Body of pancreas (tissue), 4 donors: ENCODE results near the gene MAX. TPM values are rescaled to one million over a fixed set of nuclear protein-coding genes. Genes with fewer than 3 reads are reported as not detected.

Experiments used
- ATAC-seq: fragments of 150-250 bp; one replicate; pipeline ENCODE4 v1.9.1; 2016
- DNase-seq, 4 donors: peaks; one replicate each; pipeline ENCODE4 v3.0.0-alpha.2; 2019
- H3K27ac ChIP-seq, 4 donors: fragments of 200-600 bp; sonication (generic); 1 replicate in 3 of 4; 2 replicates in 1 of 4; pipeline versions ENCODE4 v1.5.1 to v1.6.1; 2016 to 2019; ENCODE audit warnings: mild to moderate bottlenecking in 1 of 4, mixed read lengths in 1 of 4, moderate library complexity in 1 of 4
- H3K27me3 ChIP-seq, 2 donors: fragments of 200-600 bp; sonication (generic); one replicate each; pipeline ENCODE4 v1.6.0; 2016; ENCODE audit warnings: mild to moderate bottlenecking in 1 of 2
- H3K36me3 ChIP-seq, 2 donors: fragments of 200-600 bp; sonication (generic); replicated peaks in 1 of 2; 2 replicates each; pipeline ENCODE4 v1.5.1; 2016; ENCODE audit warnings: low read depth in 2 of 2; ENCODE audit not compliant: insufficient read depth in 1 of 2
- H3K4me1 ChIP-seq: fragments of 200-600 bp; sonication (generic); one replicate; pipeline ENCODE4 v1.6.0; 2016
- H3K4me3 ChIP-seq, 2 donors: fragments of 200-600 bp; sonication (generic); 1 replicate in 1 of 2; 2 replicates in 1 of 2; pipeline ENCODE4 v1.5.1; 2016 to 2019
- H3K9me3 ChIP-seq, 3 donors: fragments of 200-600 bp; sonication (generic); 1 replicate in 2 of 3; 2 replicates in 1 of 3; pipeline ENCODE4 v1.5.1; 2016
- POLR2A ChIP-seq, 3 donors: fragments of 450-650 bp; IDR thresholded peaks; one replicate each; pipeline ENCODE4 v1.6.1; 2016; ENCODE audit warnings: antibody characterized with exemption in 3 of 3, mild to moderate bottlenecking in 2 of 3
- WGBS, 2 donors: methylation state at CpG; one replicate each; pipeline ENCODE4 v1.1.5; 2017; 5-methylcytosine and 5-hydroxymethylcytosine counted together
- intact Hi-C: fragments of 100-400 bp; cut with DNase I; formaldehyde crosslinking; loops from one replicate; pipeline ENCODE4 v1.15.1; 2023
- total RNA-seq, 2 donors: library from RNA; depleted of rRNA; stranded (reverse); fragments of >200 nt; gene quantifications; one replicate each; pipeline ENCODE4 v1.1.0, GENCODE V29; 2016
- TF ChIP-seq, protein P1 (sequence below), 7 experiments: fragments of 450-650 bp in 4 of 7; fragments of 200-600 bp in 3 of 7; sonication (generic) in 3 of 7; IDR thresholded peaks; one replicate each; pipeline ENCODE4 v1.5.1; 2016 to 2019; ENCODE audit warnings: antibody characterized with exemption in 7 of 7

MAX gene
- total RNA-seq, 2 donors from 2014 or later = 28.8 to 30.0 TPM

DNA sequence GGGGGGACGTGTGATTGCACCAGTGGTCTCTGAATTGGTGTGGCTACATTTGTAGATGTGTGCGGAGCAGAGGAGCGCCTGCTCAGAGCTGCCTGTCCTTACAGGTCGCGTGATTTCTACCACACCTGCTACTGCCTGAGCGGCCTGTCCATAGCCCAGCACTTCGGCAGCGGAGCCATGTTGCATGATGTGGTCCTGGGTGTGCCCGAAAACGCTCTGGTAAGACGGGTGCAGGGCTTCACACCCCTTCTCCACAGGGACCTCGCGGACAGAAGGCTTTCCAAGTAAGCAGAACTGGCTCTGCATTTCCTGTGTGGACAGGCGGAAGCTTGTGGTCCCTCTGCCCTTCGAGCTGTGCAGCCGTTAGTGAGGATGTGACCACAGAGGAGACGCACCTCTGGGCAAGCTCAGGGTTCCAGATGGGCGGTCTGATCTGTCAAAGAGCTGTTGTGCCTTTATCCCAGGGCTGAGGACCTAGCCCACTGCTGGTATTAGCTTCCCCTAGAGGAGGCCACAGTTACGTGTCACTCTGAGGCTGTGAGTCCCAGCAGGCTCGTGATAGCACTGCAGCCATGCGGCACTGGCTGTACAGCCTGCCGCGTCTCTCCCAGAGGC is 47.7 kb downstream of the MAX start:
- intact Hi-C loops = no loop called here
- H3K9me3 ChIP-seq = no peaks in the 10 kb centered on the region
- TF ChIP-seq, protein P1, sequence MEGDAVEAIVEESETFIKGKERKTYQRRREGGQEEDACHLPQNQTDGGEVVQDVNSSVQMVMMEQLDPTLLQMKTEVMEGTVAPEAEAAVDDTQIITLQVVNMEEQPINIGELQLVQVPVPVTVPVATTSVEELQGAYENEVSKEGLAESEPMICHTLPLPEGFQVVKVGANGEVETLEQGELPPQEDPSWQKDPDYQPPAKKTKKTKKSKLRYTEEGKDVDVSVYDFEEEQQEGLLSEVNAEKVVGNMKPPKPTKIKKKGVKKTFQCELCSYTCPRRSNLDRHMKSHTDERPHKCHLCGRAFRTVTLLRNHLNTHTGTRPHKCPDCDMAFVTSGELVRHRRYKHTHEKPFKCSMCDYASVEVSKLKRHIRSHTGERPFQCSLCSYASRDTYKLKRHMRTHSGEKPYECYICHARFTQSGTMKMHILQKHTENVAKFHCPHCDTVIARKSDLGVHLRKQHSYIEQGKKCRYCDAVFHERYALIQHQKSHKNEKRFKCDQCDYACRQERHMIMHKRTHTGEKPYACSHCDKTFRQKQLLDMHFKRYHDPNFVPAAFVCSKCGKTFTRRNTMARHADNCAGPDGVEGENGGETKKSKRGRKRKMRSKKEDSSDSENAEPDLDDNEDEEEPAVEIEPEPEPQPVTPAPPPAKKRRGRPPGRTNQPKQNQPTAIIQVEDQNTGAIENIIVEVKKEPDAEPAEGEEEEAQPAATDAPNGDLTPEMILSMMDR (IDR thresholded peaks at IDR 0.05) = no peak
- TF ChIP-seq POLR2A (IDR thresholded peaks at IDR 0.05) = no peak
- DNase-seq (peak in 1 of 4 donors; percentile 32), ATAC-seq (no peak)
- no peaks in the 10 kb centered on the region for H3K4me1 ChIP-seq
- no peak overlapping the region for H3K4me3 ChIP-seq
- H3K27ac ChIP-seq = no peak overlapping the region
- H3K36me3 ChIP-seq = no peaks in the 10 kb centered on the region
- H3K27me3 ChIP-seq = no peaks in the 10 kb centered on the region
- WGBS, 2 donors = 83 to 92% methylated on average over 15 to 22 of the region's 23 CpGs

DNA sequence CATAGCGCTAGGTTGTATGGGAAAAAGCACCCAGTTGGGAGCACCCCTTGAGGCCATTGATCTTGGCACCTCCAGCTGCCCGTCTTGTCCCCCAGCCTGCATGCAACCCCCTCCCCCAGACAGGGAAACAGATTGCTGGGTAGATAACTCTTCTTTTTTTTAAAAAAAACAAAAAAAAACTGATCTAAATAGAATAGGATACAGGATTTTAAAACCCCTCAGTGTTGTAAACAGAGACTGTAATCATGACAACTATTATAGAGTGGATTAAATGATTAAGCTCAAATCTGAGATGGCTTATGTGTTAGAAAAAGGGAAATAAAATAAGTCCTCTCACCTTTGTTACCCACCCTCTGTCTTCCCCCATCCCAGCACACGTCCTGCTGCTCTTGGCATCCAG is 48.9 kb downstream of the MAX start:
- H3K27me3 ChIP-seq = no peaks in the 10 kb centered on the region
- 91 to 92% methylated on average over 2 to 3 of the region's 3 CpGs for WGBS, 2 donors
- H3K4me3 ChIP-seq = no peak overlapping the region
- ATAC-seq (no peak), DNase-seq (no peak)
- H3K9me3 ChIP-seq = no peaks in the 10 kb centered on the region
- H3K36me3 ChIP-seq = no peaks in the 10 kb centered on the region
- no peak overlapping the region for H3K27ac ChIP-seq
- no peak for TF ChIP-seq POLR2A (IDR thresholded peaks at IDR 0.05)
- TF ChIP-seq, protein P1 (IDR thresholded peaks at IDR 0.05) = no peak
- no peaks in the 10 kb centered on the region for H3K4me1 ChIP-seq
- intact Hi-C loops = no loop called here

DNA sequence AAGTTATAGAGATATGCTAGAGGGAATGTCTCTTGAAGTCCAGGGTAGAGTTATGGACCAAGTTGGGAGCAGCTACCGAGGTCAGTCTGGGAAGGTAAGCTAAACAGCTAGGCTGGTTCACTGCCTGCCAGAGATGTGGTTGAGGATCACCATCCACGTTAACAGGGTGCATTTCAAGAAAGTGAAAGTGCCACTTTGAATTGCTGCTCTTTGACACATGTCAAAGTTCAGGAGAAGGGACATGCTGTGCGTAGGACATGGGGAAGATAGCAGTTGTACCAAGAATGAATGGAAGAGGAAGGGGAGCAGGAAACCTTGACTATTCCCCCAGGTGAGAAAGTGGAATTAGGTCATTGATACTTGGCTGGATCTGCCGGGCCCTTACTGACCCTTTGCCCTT is 49.5 kb downstream of the MAX start:
- intact Hi-C loops = no loop called here
- DNase-seq (no peak), ATAC-seq (no peak)
- H3K4me3 ChIP-seq = no peak overlapping the region
- peaks cover under 1% of the 10 kb centered on the region for H3K4me1 ChIP-seq
- no peaks in the 10 kb centered on the region for H3K36me3 ChIP-seq
- TF ChIP-seq POLR2A (IDR thresholded peaks at IDR 0.05) = no peak
- TF ChIP-seq, protein P1 (IDR thresholded peaks at IDR 0.05) = no peak
- H3K27ac ChIP-seq = no peak overlapping the region
- H3K9me3 ChIP-seq = no peaks in the 10 kb centered on the region
- H3K27me3 ChIP-seq = no peaks in the 10 kb centered on the region
- WGBS, 2 donors = 68 to 74% methylated on average over 4 of the region's 4 CpGs

DNA sequence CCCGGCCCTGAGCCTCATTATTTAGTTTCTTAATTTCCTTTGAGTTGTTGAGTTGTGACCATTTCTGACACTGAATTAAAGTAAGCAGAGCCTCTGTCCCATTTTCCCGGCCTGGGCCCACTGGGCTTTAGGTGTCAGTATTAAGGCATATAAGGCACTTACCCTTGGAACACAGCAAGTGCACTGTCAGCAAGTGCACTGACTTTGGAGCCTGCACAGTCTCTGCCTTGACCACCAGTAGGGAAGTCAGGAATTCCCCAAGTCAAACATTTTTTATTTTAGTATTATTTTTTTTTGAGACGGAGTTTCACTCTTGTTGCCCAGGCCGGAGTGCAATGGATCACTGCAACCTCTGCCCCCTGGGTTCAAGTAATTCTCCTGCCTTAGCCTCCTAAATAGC is 56.6 kb downstream of the MAX start:
- Histone ChIP-seq H3K4me1 (peaks cover 6% of the 10 kb centered on the region), H3K27me3 (no peaks in the 10 kb centered on the region), H3K27ac (no peak overlapping the region), H3K9me3 (no peaks in the 10 kb centered on the region), H3K4me3 (no peak overlapping the region), H3K36me3 (peaks cover 5% of the 10 kb centered on the region in 2 donors)
- WGBS, 2 donors = 88 to 92% methylated on average over 4 of the region's 4 CpGs
- ATAC-seq (no peak), DNase-seq (no peak)
- TF ChIP-seq, protein P1 (IDR thresholded peaks at IDR 0.05) = no peak
- TF ChIP-seq POLR2A (IDR thresholded peaks at IDR 0.05) = no peak
- intact Hi-C loops = no loop called here

DNA sequence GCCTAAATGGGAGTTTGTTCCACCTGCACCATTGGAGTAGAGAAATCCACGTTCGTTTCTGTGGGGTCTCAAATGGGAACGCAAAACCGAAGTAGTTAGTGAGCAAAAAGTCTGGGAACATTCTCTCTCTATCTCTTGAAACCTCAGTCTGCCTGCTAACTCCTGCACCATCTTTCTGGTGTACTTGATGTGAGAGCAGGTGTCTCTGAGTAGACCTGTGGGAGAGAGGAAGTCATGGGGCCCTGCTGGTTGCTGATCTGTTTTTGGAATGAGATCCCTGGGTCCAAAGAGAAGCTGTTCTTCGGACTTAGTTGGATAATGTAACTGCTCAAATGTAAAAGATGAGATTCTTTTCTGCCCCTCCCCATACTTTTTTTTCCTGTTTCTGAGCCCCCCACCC is 57.3 kb downstream of the MAX start:
- ATAC-seq = no peak
- intact Hi-C loops = no loop called here
- TF ChIP-seq, protein P1 (IDR thresholded peaks at IDR 0.05) = no peak
- TF ChIP-seq POLR2A (IDR thresholded peaks at IDR 0.05) = no peak
- no peaks in the 10 kb centered on the region for H3K27me3 ChIP-seq
- H3K9me3 ChIP-seq = no peaks in the 10 kb centered on the region
- WGBS, 2 donors = 82 to 99% methylated on average over 5 of the region's 5 CpGs
- H3K27ac ChIP-seq = no peak overlapping the region
- no peak overlapping the region for H3K4me3 ChIP-seq
- DNase-seq = no peak
- H3K36me3 ChIP-seq = peaks cover 5% of the 10 kb centered on the region in 2 donors
- peaks cover 6% of the 10 kb centered on the region for H3K4me1 ChIP-seq
